GM18505 (cell line): ENCODE data around the gene KLRF1.
A peak's percentile ranks its signal among the peaks of the same experiment; 100 is the strongest.
"Not testable (repeated sequence)": the region's sequence is repeated elsewhere in the genome, so short reads cannot be mapped to it uniquely, and the experiment has no call there.

Experiments used
- ATAC-seq: cut with Tn5 transposase; IDR thresholded peaks from one replicate; pipeline ENCODE4 v1.9.1; 2021; ENCODE audit not compliant: unreplicated experiment
- POLR2A ChIP-seq: IDR thresholded peaks from 4 replicates; pipeline ENCODE4 v1.6.1; 2011; ENCODE audit warnings: borderline replicate concordance; ENCODE audit not compliant: insufficient read depth, insufficient read length; ENCODE audit errors: extremely low read depth

The KLRF1 gene

DNA sequence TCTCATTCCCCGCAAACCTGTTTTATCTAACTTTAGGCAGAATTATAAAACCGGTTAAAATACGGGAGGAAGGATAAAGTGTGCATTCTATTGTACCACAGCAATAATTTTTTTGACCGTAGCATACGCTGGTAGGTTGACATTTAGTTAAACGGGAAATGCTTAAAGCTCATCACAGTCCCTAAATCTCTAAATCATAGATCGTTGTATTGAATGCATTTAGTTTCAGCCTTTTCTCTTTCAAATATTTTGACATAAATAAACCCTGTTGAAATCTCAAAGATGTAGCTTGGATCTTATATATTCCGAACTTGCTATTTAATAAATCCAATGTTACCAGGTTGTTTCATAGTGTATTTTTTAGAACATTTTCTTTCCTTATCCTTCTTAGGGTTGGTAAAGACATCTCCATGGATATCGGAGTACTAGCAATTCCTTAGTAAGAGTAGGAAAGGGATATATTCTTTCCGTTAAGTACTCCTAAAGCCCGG is 41.1 kb downstream of the KLRF1 start:
- ATAC-seq, result no peak
- no peak for TF ChIP-seq POLR2A

DNA sequence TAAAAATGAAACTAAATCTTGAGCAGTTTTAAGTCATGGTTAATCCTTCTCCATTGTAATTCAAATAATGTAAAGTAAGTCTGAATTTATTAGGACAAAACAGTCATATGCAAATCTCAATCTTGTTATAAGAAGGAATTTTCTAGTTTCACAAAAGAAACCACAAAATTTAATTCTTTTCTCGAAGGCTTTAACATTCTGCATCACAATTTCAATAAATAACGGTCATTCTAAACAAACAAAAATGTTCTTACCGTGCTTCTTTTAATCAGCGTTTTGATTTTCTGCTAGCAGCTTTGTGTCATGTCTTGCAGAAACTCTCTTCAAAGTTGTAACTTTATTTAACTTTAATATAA is 41.6 kb downstream of the KLRF1 start:
- ATAC-seq, result no peak
- TF ChIP-seq POLR2A, result no peak

DNA sequence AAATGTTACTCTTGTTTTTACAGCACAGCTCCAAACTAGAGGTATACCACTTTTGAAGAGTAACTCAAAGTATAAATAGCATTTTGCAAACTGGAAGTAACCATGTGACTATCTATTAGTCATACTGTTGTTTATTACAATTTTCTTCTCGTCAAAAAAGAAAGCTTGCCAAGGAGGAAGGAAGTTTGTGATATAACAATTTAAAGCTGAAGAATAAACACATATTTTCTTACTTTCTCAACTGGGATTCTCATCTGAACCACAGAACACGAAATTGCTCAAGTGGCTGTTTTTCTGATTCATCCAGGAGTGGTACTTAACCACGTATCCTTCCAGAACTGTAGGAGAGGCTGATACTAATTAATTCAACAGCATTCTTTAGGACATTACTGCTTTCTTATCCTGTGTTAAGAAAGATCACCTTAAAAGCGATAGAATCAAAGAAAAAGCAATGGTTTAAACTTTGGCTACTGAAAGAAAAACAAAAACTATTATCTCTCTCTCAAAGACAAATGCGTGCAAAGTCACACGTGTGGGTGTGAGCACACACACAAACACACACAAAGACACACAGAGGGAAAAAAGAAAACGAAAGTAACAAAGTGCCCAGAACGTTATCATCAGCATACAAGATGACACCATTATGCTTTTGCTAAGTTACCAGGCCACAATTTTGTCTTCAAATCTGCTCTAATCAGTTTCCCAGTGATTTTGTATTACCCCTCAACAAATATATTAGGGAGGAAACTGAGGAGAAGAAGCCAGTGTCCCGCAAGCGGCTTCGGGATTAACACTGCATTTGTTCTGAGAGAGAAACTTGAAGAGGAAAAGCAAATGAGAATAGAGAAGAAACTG is 42.3 kb downstream of the KLRF1 start, which contains the start of gene CLEC2B:
CLEC2B (minus strand) TSS at position 48 of the 855 bp plus-strand sequence.
- ATAC-seq, result peak; percentile 51
- no peak for TF ChIP-seq POLR2A

GRCh38 chr12:9870286-9870866 is 43.1 kb downstream of the KLRF1 start:
- no peak for TF ChIP-seq POLR2A

GRCh38 chr12:9872162-9872561 is 44.9 kb downstream of the KLRF1 start:
- no peak for ATAC-seq
- no peak for TF ChIP-seq POLR2A

More at GRCh38 chr12:9870286-9870866, 43.1 kb downstream of the KLRF1 start:
- ATAC-seq, result no peak

DNA sequence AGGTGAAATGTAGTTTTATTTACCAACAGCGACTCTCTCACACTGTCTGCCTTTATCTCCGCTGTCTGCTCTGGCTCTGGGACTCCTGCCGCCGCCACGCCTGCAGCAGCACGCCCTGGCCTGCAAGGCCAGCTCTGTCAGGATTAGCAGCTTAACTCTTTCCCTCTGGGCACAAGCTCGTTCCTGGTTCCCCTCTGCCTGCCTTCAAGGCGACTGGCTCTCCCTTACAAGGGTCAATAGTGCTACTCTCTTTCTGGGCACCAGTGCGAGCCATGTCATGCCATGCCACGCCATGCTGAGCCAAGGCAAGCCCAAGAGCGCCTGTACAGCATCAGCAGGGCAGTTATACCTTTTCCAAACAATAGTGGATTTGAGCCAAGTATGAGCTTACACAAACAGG is 45.5 kb downstream of the KLRF1 start:
- ATAC-seq, result no peak

GRCh38 chr12:9876120-9876519 is 48.8 kb downstream of the KLRF1 start:
- ATAC-seq, result not testable (repeated sequence)

More for the DNA sequence above, 45.5 kb downstream of the KLRF1 start:
- TF ChIP-seq POLR2A, result no peak

DNA sequence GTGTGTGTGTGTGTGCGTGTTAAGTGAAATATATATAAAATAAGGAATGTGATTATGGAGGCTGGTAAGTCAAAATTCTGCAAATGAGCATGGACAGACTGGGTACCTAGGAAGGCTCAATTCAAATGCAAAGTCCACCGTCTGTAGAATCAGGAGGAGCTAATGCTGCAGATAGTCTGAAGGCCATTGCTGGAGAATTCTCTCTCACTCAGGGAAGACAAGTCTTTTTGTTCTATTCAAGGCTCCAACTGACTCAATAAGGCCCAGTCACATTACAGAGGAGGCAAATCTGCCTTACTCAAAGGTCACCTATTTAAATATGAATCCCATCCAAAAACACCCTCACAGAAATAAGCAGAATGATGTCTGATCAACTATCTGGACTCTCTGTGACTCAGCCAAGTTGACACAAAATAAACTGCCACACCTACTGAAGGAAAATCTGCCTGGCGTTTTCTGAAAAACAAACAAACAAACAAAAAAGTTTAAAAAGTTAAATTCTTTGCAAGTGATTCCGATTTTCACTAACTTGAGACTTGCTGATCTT is 53.3 kb downstream of the KLRF1 start:
- no peak for ATAC-seq
- no peak for TF ChIP-seq POLR2A

DNA sequence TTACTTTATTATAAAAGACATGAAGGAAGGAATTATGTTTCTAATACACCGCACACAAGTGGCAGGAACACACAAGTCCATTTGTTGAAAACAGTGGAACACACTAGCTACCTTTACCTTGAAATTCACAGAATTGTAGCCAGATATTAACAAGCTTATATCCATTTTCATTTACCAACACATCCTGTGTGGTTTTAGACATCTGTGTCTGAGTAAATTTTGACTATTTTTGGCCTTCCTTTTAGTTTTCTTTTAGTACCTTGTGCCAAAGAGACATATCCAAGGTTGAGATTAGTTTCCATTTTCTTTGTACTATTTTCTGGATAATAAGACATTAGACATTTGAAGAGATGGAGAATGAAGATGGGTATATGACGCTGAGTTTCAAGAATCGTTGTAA is 54.0 kb downstream of the KLRF1 start, which contains the start of gene KLRF2:
KLRF2 (plus strand) TSS at position 244 of the 400 bp plus-strand sequence; CDS start at position 351, 107 bp downstream.
- TF ChIP-seq POLR2A, result no peak
- no peak for ATAC-seq

DNA sequence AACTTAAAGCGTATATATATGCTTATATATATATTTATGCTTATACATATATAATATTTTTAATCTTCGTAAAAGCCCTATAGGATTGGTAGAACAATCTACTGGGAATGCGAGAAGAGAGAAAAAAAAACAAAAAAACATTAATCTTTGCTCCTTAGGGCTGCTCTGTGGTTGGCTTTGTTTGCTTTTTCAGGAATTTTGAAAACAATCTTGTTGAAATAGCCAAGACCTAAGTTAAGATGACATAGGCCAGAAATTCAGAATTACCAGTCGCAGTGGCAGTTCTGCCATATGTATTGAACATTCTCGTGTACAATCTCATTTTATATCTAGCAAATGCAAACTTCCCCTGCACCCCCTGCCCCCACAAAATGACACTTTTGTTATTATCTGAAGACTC is 54.7 kb downstream of the KLRF1 start:
- TF ChIP-seq POLR2A, result no peak
- ATAC-seq, result no peak

DNA sequence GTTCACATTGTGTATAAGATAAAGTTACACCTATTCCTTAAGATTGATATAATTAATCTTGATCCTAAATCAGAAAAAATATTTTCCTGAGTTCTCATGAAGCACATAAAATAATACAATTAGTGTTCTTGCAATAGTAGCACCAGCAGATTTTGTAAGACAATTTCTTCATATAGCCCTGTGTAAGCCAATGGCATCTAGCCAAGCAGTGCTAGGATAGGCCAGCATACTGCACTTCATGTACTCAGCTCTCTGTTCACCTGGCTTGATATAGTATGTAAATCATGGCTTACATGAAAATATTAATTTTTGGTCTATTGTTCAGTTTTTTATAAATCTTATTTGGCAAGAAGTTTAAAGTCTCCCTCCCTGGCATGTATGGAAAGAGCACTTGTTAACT is 55.9 kb downstream of the KLRF1 start:
- no peak for ATAC-seq
- TF ChIP-seq POLR2A, result no peak

DNA sequence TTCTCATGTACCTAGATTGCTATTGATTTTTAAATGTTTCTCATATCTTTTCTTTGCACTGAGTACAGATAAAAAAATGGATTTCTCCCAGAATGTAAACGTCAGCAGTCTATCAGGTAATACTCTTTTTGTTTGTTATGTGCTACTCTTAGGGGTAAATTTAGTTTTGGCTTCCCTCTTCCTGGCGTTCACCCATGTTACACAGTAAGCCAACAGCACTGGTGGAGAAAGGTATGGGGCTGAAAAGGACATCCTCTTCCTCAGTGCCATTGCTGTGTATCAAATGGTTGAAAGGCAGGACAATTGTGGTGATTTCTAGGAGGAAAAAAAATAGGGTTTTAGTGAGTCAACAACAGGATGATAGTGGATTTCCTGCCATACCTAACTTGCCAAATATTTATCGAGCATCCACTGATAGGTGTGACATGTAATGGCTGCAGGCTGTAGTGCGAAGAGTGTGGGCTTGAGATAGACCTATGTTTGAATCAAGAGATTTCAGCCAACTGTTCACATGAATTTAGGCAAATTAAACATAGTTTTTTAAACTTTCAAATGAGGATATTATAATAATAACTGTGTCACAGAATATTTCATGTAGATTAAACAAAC is 61.5 kb downstream of the KLRF1 start:
- no peak for TF ChIP-seq POLR2A
- ATAC-seq, result no peak
